ENCODE data around the gene MLLT10. TPM values are rescaled to one million over a fixed set of nuclear protein-coding genes. Genes with fewer than 3 reads are reported as not detected.

MLLT10 gene
- polyA plus RNA-seq, 1 donor = 39.4 TPM

- Histone ChIP-seq H3K4me3 (ENCODE audit: low read length) (no peak overlapping the region), H3K27me3 (ENCODE audit: control insufficient read depth, insufficient read depth, low read length) (no peaks in the 10 kb centered on the region)
Measured at GRCh38 chr10:21522631-21523406, 11.2 kb upstream of the MLLT10 start.

GRCh38 chr10:21523557-21524008 lies 10.4 kb upstream of the MLLT10 start:
- peak in 1 of 2 donors; percentile 71 for DNase-seq
- no peaks in the 10 kb centered on the region for H3K27me3 ChIP-seq (ENCODE audit: control insufficient read depth, insufficient read depth, low read length)

More at GRCh38 chr10:21522631-21523406, 11.2 kb upstream of the MLLT10 start:
- H3K36me3 ChIP-seq (ENCODE audit: control insufficient read depth, insufficient read depth, low read length) = no peaks in the 10 kb centered on the region
- peak in 1 of 2 donors; percentile 47 for DNase-seq
- H3K27ac ChIP-seq (ENCODE audit: low read length) = peak overlapping the region; percentile 12
- peaks cover 18% of the 10 kb centered on the region for H3K4me1 ChIP-seq (ENCODE audit: control insufficient read depth, insufficient read depth, low read length)
- no peaks in the 10 kb centered on the region for H3K9me3 ChIP-seq (ENCODE audit: control insufficient read depth, low read depth, low read length)
- WGBS (ENCODE audit: insufficient coverage, low lambda C conversion rate) = no CpG with 5 or more reads among the region's 1 CpG

GRCh38 chr10:21524131-21524525 lies 9.9 kb upstream of the MLLT10 start:
- Histone ChIP-seq H3K9me3 (ENCODE audit: control insufficient read depth, low read depth, low read length) (no peaks in the 10 kb centered on the region), H3K27me3 (ENCODE audit: control insufficient read depth, insufficient read depth, low read length) (no peaks in the 10 kb centered on the region), H3K27ac (ENCODE audit: low read length) (peak overlapping the region; percentile 99), H3K36me3 (ENCODE audit: control insufficient read depth, insufficient read depth, low read length) (no peaks in the 10 kb centered on the region), H3K4me1 (ENCODE audit: control insufficient read depth, insufficient read depth, low read length) (peaks cover 17% of the 10 kb centered on the region), H3K4me3 (ENCODE audit: low read length) (peak overlapping the region; percentile 83)
- WGBS (ENCODE audit: insufficient coverage, low lambda C conversion rate) = 67% methylated on average over 1 of the region's 7 CpGs
- DNase-seq = peak in 1 of 2 donors; percentile 26

More at GRCh38 chr10:21523557-21524008, 10.4 kb upstream of the MLLT10 start:
- Histone ChIP-seq H3K27ac (ENCODE audit: low read length) (peak overlapping the region; percentile 99), H3K4me3 (ENCODE audit: low read length) (no peak overlapping the region), H3K9me3 (ENCODE audit: control insufficient read depth, low read depth, low read length) (no peaks in the 10 kb centered on the region), H3K36me3 (ENCODE audit: control insufficient read depth, insufficient read depth, low read length) (no peaks in the 10 kb centered on the region), H3K4me1 (ENCODE audit: control insufficient read depth, insufficient read depth, low read length) (peaks cover 18% of the 10 kb centered on the region)
- WGBS (ENCODE audit: insufficient coverage, low lambda C conversion rate) = no CpG with 5 or more reads among the region's 3 CpGs

GRCh38 chr10:21524526-21525366 lies 9.3 kb upstream of the MLLT10 start:
- peak overlapping the region; percentile 99 for H3K27ac ChIP-seq (ENCODE audit: low read length)
- H3K27me3 ChIP-seq (ENCODE audit: control insufficient read depth, insufficient read depth, low read length) = no peaks in the 10 kb centered on the region
- peaks cover 11% of the 10 kb centered on the region for H3K4me1 ChIP-seq (ENCODE audit: control insufficient read depth, insufficient read depth, low read length)
- no peaks in the 10 kb centered on the region for H3K36me3 ChIP-seq (ENCODE audit: control insufficient read depth, insufficient read depth, low read length)
- WGBS (ENCODE audit: insufficient coverage, low lambda C conversion rate) = 10% methylated on average over 3 of the region's 23 CpGs
- H3K4me3 ChIP-seq (ENCODE audit: low read length) = peak overlapping the region; percentile 83
- DNase-seq = peak in 1 of 2 donors; percentile 80
- H3K9me3 ChIP-seq (ENCODE audit: control insufficient read depth, low read depth, low read length) = no peaks in the 10 kb centered on the region

GRCh38 chr10:21525367-21526187 lies 8.5 kb upstream of the MLLT10 start, which contains the start of gene SKIDA1:
Gene SKIDA1 (minus strand): TSS chr10:21525682. CDS start chr10:21517822, 7,860 bp downstream.
- H3K36me3 ChIP-seq (ENCODE audit: control insufficient read depth, insufficient read depth, low read length) = no peaks in the 10 kb centered on the region
- DNase-seq = peak; percentile 85 to 95
- peak within 1 kb of the TSS; percentile 99 for H3K27ac ChIP-seq (ENCODE audit: low read length)
- H3K4me3 ChIP-seq (ENCODE audit: low read length) = peak within 1 kb of the TSS; percentile 83
- WGBS (ENCODE audit: insufficient coverage, low lambda C conversion rate) = 0% methylated on average over 1 of the region's 64 CpGs
- H3K9me3 ChIP-seq (ENCODE audit: control insufficient read depth, low read depth, low read length) = no peaks in the 10 kb centered on the region
- peaks cover 11% of the 10 kb centered on the region for H3K4me1 ChIP-seq (ENCODE audit: control insufficient read depth, insufficient read depth, low read length)
- no peaks in the 10 kb centered on the region for H3K27me3 ChIP-seq (ENCODE audit: control insufficient read depth, insufficient read depth, low read length)

GRCh38 chr10:21526188-21526859 lies 7.7 kb upstream of the MLLT10 start:
- Histone ChIP-seq H3K4me1 (ENCODE audit: control insufficient read depth, insufficient read depth, low read length) (peaks cover 9% of the 10 kb centered on the region), H3K27ac (ENCODE audit: low read length) (peak overlapping the region; percentile 99), H3K27me3 (ENCODE audit: control insufficient read depth, insufficient read depth, low read length) (no peaks in the 10 kb centered on the region), H3K36me3 (ENCODE audit: control insufficient read depth, insufficient read depth, low read length) (no peaks in the 10 kb centered on the region), H3K4me3 (ENCODE audit: low read length) (peak overlapping the region; percentile 83), H3K9me3 (ENCODE audit: control insufficient read depth, low read depth, low read length) (no peaks in the 10 kb centered on the region)
- peak; percentile 67 to 86 for DNase-seq
- WGBS (ENCODE audit: insufficient coverage, low lambda C conversion rate) = no CpG with 5 or more reads among the region's 56 CpGs

- Histone ChIP-seq H3K9me3 (ENCODE audit: control insufficient read depth, low read depth, low read length) (no peaks in the 10 kb centered on the region), H3K27ac (ENCODE audit: low read length) (peak overlapping the region; percentile 99), H3K27me3 (ENCODE audit: control insufficient read depth, insufficient read depth, low read length) (no peaks in the 10 kb centered on the region), H3K4me3 (ENCODE audit: low read length) (peak overlapping the region; percentile 83), H3K36me3 (ENCODE audit: control insufficient read depth, insufficient read depth, low read length) (no peaks in the 10 kb centered on the region), H3K4me1 (ENCODE audit: control insufficient read depth, insufficient read depth, low read length) (peaks cover 9% of the 10 kb centered on the region)
- DNase-seq = peak in 1 of 2 donors; percentile 80
- WGBS (ENCODE audit: insufficient coverage, low lambda C conversion rate) = 0% methylated on average over 7 of the region's 68 CpGs
Measured at GRCh38 chr10:21526860-21527597, 7.0 kb upstream of the MLLT10 start.

- DNase-seq = peak in 1 of 2 donors; percentile 73
- H3K4me3 ChIP-seq (ENCODE audit: low read length) = peak overlapping the region; percentile 83
- WGBS (ENCODE audit: insufficient coverage, low lambda C conversion rate) = 13% methylated on average over 9 of the region's 18 CpGs
- H3K27me3 ChIP-seq (ENCODE audit: control insufficient read depth, insufficient read depth, low read length) = no peaks in the 10 kb centered on the region
- H3K4me1 ChIP-seq (ENCODE audit: control insufficient read depth, insufficient read depth, low read length) = peaks cover 13% of the 10 kb centered on the region
- peak overlapping the region; percentile 99 for H3K27ac ChIP-seq (ENCODE audit: low read length)
- no peaks in the 10 kb centered on the region for H3K36me3 ChIP-seq (ENCODE audit: control insufficient read depth, insufficient read depth, low read length)
- no peaks in the 10 kb centered on the region for H3K9me3 ChIP-seq (ENCODE audit: control insufficient read depth, low read depth, low read length)
Measured at GRCh38 chr10:21527598-21528235, 6.3 kb upstream of the MLLT10 start.
